T-helper 17 cell (primary cell): ENCODE results near the gene MRPS5. TPM values are rescaled to one million over a fixed set of nuclear protein-coding genes. Genes with fewer than 3 reads are reported as not detected.

ENCODE experiments used
- total RNA-seq, 4 donors: library from RNA in 2 of 4; stranded (reverse) in 2 of 4; gene quantifications; one replicate each; pipeline ENCODE4 v1.2.3 and lab custom pipeline; 2022 to 2026

MRPS5 gene
- total RNA-seq, 2 donors from 2014 or later: 30.1 TPM

Other genes with a start within 250 kb of the MRPS5 start
- gene MAL, start 96.1 kb downstream of the MRPS5 start, total RNA-seq: 100 to 1,000 TPM; 127 to 159 TPM
- 10 to 100 TPM in 1 of 2 donors, 1 to 10 TPM in 1; 9.4 to 12.0 TPM for gene ZNF514, start 38.0 kb upstream of the MRPS5 start, total RNA-seq
- 1 to 10 TPM in 1 of 2 donors, under 1 TPM in 1; 0.57 to 2.4 TPM for gene ZNF2, start 44.0 kb upstream of the MRPS5 start, total RNA-seq
- gene ZNF892, start 85.7 kb upstream of the MRPS5 start, total RNA-seq: 1 to 10 TPM; 2.0 to 2.4 TPM
- gene PROM2, start 152.6 kb upstream of the MRPS5 start, total RNA-seq: under 1 TPM in 1 of 2 donors, not detected in 1; 0.77 TPM
- gene KCNIP3, start 175.5 kb upstream of the MRPS5 start, total RNA-seq: not detected